HT1080 (cell line): ENCODE data around the gene KATNBL1. TPM values are rescaled to one million over a fixed set of nuclear protein-coding genes. Genes with fewer than 3 reads are reported as not detected.

Experiments used
- DNase-seq: peaks from one replicate; pipeline ENCODE4 v3.0.0-alpha.2; 2015; ENCODE audit warnings: low read depth
- total RNA-seq: library from RNA; depleted of rRNA; stranded (reverse); fragments of >200 nt; shearing (Covaris generic); gene quantifications from 2 replicates; pipeline ENCODE4 v1.2.3, GENCODE V29; 2014; rRNA removed

KATNBL1 gene
- total RNA-seq, 1 experiment from 2014 or later = 25.9 TPM

DNA sequence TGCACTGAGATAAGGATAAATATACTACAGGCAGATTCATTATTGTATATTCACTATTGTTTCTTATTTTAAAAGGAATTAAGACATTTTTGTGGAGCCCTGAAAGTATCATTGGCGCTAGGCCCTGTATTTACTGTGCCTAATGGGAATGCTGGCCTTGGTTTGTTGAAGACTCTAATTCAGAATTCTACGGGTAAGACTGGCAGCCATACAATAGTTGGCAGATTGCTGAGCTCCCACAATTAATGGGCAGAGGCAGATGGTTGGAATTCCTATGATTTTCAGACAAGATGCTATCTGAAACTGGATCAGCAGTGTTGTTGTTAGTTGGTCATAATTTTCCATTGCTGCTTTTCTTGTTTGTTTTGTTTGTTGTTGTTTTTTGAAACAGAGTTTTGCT, 93.3 kb downstream of the KATNBL1 start:
- DNase-seq = no peak

DNA sequence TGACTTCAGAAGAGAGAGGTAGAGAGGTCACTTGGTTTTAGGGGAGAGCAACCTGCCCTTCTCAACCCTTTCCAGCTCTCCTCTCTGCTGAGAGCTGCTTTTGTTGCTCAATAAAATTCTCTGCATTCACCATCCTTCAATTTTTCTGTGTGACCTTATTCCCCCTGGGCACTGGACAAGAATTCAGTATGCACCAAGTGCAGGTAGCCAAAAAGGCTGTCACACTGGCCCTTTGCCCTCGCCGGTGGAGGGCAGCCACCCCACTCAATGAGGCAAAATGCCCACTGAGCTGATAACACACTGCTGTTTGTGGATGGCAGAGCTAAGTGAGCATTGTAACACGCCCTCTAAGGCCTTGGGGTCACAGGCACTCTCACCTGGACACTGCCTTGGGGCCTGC, 95.2 kb downstream of the KATNBL1 start:
- no peak for DNase-seq

DNA sequence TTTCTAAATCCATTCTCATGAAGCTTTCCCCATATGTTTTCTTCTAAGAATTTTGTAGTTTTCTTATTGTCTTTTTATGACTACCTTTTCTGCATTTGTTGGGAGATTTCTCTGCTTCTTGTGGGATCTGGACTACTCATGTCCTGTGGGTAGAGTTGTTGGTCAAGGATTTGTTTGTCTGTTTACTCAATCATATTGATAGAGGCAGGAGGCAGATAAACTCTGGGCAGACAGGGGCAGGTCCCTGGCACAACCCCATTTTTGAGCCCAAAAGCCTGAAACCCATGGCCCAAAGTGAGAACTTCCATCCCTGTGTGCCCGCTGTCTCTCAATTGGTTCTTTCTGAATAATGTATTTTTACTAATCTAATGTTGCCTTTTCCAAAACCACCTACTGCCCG, 95.7 kb downstream of the KATNBL1 start:
- DNase-seq = no peak

DNA sequence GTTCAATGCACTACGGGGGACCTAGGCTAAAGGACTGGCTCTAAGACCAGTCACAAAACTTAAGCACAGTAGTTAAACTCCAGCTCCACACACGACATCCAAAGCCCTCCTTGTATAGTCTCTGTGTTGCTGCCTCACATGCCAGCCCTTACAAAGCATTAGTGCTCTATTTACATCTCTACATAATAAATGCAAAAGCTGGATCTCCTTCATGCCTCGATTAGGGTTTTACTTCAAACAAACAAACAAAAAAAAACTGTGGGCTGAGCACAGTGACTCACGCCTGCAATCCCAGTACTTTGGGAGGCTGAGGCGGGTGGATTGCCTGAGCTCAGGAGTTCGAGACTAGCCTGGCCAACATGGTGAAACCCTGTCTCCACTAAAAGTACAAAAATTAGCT, 98.4 kb downstream of the KATNBL1 start:
- DNase-seq = no peak

DNA sequence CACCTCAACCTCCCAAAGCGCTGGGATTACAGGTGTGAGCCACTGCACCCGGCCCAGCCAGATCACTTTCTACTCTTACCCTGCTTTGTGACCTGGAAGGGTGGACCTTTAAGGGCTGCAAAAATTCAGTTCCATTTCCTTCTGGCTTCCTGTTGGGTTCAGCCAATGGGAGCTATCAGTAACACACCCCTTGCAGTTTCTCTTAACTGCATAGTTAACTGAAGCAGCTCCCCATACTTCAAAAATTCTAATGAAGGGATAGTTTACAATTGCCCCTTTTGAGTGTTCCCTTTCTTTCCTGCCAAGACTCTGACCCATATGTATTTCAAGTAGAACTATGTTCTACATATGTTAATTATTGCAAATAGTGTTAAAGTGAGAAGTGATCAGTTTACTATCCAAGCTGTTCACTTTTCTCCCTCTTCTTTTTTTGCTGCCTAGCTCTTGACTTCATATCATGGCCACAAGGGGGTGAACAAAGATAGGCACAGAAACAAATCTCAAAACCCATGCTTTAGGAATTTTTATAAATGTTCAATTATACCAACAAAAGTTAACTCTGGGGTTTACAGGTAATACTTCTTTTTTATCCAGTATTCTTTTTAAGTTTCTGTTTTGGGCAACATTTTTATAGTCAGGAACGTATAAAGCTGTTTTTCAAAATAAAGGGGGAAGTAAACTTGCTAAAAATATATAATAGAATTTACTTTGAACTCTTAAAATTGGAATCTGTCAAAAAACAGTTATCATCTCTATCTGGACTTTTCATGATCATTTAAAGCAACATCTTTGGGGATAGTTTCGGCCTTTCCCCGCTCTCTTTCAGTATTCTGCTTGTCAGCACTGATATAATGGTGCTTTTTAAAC, 99.9 kb downstream of the KATNBL1 start:
- peak; percentile 47 for DNase-seq

DNA sequence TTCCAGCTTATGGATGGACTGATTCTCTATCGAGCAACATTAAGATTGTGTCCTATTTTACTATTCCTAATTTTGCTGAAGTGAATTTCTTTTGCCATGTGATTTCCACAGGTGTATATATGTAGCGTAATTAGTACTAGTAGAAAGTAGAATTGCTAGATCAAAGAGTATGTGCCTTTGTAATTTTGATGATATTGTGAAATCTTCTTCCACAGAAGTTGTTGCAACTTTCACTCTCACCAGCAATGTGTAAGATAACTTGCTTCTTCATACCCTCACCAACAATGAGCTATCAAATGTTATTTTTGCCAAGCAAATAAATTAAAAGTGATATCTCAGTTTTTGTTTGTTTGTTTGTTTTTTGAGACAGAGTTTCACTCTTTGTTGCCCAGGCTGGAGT, 102.6 kb downstream of the KATNBL1 start:
- DNase-seq = no peak

DNA sequence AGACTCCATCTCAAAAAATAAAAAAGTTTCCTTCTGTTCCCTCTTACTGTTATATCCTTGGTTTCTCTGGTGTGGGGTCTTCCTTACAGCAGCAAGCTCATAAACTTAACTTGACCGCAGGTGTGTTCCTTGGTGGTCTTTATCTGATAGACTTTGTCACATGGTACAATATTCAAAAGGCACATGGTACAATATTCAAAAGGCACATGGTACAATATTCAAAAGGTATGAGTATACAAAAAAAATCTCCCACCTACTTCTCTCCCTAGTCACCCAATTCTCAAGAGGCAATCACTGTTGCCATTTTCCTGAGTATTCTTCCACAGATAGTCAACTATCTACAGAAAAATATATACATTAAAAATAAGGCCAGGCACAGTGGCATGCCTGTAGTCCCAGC, 103.5 kb downstream of the KATNBL1 start:
- no peak for DNase-seq

DNA sequence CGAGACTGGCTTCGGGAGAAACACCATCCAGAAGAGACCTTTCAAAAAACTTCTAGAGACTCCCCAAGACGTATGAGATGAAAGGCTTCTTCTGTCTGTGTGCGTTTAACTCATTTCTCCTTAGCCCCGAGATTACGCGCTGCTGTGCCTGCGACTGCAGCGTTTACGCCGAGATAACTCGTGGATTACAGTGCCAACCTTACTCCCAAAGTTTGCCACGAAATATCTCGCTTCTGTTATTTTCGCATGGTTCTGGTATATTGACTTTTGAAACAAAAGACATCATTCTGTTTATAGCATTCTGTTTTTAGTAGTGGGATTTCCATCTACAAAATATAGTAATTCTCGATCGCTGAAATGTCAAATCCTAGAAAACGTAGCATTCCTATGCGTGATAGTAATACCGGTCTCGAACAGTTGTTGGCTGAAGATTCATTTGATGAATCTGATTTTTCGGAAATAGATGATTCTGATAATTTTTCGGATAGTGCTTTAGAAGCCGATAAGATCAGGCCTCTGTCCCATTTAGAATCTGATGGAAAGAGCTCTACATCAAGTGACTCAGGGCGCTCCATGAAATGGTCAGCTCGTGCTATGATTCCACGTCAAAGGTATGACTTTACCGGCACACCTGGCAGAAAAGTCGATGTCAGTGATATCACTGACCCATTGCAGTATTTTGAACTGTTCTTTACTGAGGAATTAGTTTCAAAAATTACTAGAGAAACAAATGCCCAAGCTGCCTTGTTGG, 107.5 kb downstream of the KATNBL1 start:
- no peak for DNase-seq

DNA sequence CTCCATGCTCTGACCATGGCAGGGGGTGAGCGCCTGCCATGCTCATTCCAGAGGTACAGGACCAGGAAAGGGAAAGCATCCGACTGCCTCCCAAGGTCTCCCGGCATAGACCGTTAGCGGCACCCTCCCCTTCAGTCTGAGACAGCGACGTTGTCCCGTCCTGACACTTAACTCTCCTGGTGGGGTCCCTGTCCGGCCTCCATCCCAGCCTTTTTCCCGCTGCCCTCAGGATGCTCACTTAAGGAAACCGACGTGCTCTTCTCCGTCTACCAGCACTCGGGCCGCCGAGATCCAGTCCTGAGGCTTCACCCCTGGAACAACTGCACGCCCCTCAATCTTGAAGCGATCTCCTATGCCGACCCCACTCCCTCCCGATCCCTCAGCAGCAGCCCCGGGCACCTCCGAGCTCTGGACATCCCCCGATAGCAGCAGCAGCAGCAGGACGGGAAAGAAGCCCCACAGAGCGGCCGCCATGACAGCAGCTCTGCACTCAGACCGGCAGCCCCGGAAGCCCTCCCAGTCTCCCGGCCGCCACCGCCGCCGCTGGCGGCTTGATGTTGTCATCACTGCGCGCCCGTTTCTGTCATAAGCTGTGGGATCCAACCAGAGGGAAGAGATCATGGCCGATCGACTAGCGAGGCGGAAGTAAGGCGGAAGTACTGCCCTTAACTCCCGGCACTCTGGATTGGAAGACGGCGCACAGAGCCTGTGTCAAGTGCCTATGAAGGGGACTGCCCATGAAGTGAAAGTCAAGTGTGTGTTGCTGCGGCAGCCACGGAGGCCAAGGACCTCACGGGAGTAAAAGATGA, 108.3 kb downstream of the KATNBL1 start, which contains the start of the genes EMC7 and PGBD4:
Gene EMC7, minus strand, starts transcription at position 497 of the 809 bp plus-strand sequence. Its CDS starts 23 bp downstream, at position 474.
Gene PGBD4, plus strand, starts transcription at position 718 of the 809 bp plus-strand sequence. CDS start 449 bp downstream, outside the sequence.
- DNase-seq = peak; percentile 98

DNA sequence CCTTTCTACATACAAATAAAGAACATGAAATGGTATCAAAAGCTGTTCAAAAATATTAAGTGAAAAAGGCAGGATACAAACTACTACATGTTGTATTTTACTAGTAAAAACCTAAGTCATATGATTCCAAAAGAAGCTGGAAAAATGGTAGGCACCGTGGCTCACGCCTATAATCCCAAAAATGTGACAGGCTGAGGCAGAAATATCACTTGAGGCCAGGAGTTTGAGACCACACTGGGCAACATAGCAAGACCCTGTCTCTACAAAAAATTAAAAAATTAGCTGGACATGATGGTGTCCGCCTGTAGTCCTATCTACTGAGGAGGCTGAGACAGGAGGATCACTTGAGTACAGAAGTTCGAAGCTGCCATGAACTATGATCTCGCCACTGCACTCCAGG, 110.0 kb downstream of the KATNBL1 start:
- no peak for DNase-seq

Other genes starting within 250 kb of the KATNBL1 start
- 0.03 TPM in 1 of 2 replicates, not detected in the other for gene CHRM5, start 241.6 kb downstream of the KATNBL1 start, total RNA-seq
- gene AVEN, start 170.9 kb downstream of the KATNBL1 start, total RNA-seq = 14.0 and 18.4 TPM in 2 replicates
- 33.5 and 46.5 TPM in 2 replicates for gene EMC7, start 108.2 kb downstream of the KATNBL1 start, total RNA-seq
- 2.9 and 3.0 TPM in 2 replicates for gene PGBD4, start 108.0 kb downstream of the KATNBL1 start, total RNA-seq
- gene EMC4, start 14.9 kb upstream of the KATNBL1 start, total RNA-seq = 171 and 173 TPM in 2 replicates
- 9.3 TPM in 2 replicates for gene SLC12A6, start 127.7 kb upstream of the KATNBL1 start, total RNA-seq
- gene NOP10, start 133.0 kb upstream of the KATNBL1 start, total RNA-seq = 276 and 421 TPM in 2 replicates
- gene NUTM1, start 133.2 kb upstream of the KATNBL1 start, total RNA-seq = not detected in 2 replicates
- gene LPCAT4, start 157.1 kb upstream of the KATNBL1 start, total RNA-seq = 22.3 and 25.4 TPM in 2 replicates
- gene GOLGA8A, start 227.7 kb upstream of the KATNBL1 start, total RNA-seq = 7.6 and 11.9 TPM in 2 replicates